ENCODE measurements around the gene INPP5A.
"Not testable (repeated sequence)": the region's sequence is repeated elsewhere in the genome, so short reads cannot be mapped to it uniquely, and the experiment has no call there.

INPP5A gene

GRCh38 chr10:132742837-132743194 is 205.2 kb downstream of the INPP5A start:
- no peaks in the 10 kb centered on the region for H4K20me1 ChIP-seq (ENCODE audit: insufficient read depth, low read length, poor library complexity, severe bottlenecking)
- no peak for TF ChIP-seq EZH2phosphoT487 (IDR thresholded peaks at IDR 0.05; ENCODE audit: borderline replicate concordance)
- TF ChIP-seq, protein P1, sequence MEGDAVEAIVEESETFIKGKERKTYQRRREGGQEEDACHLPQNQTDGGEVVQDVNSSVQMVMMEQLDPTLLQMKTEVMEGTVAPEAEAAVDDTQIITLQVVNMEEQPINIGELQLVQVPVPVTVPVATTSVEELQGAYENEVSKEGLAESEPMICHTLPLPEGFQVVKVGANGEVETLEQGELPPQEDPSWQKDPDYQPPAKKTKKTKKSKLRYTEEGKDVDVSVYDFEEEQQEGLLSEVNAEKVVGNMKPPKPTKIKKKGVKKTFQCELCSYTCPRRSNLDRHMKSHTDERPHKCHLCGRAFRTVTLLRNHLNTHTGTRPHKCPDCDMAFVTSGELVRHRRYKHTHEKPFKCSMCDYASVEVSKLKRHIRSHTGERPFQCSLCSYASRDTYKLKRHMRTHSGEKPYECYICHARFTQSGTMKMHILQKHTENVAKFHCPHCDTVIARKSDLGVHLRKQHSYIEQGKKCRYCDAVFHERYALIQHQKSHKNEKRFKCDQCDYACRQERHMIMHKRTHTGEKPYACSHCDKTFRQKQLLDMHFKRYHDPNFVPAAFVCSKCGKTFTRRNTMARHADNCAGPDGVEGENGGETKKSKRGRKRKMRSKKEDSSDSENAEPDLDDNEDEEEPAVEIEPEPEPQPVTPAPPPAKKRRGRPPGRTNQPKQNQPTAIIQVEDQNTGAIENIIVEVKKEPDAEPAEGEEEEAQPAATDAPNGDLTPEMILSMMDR (conservative IDR thresholded peaks at IDR 0.05; ENCODE audit: low read length): no peak
- H3K9ac ChIP-seq (ENCODE audit: low read depth, low read length, poor library complexity, severe bottlenecking): no peak overlapping the region
- H3K4me1 ChIP-seq (ENCODE audit: insufficient read depth, low read length, poor library complexity, severe bottlenecking): no peaks in the 10 kb centered on the region
- H3K4me3 ChIP-seq (ENCODE audit: low read length, poor library complexity, severe bottlenecking): no peak overlapping the region
- no peaks in the 10 kb centered on the region for H3K79me2 ChIP-seq (ENCODE audit: insufficient read depth, low read length)
- H3K4me2 ChIP-seq (ENCODE audit: low read depth, low read length, poor library complexity, severe bottlenecking): no peak overlapping the region
- H3K36me3 ChIP-seq (ENCODE audit: insufficient read depth, low read length): peaks cover 3% of the 10 kb centered on the region; the same call in 1 of the 2 replicates
- no peaks in the 10 kb centered on the region for H3K9me3 ChIP-seq (ENCODE audit: insufficient read depth, low read depth, low read length)
- H3F3A ChIP-seq (ENCODE audit: low read depth): no peaks in the 10 kb centered on the region
- H3K27me3 ChIP-seq (ENCODE audit: insufficient read depth, low read length, poor library complexity, severe bottlenecking): no peaks in the 10 kb centered on the region
- no peaks in the 10 kb centered on the region for H3K9me2 ChIP-seq (replicated peaks; ENCODE audit: low read depth, low read length)
- H2AFZ ChIP-seq (ENCODE audit: low read length): no peak overlapping the region

DNA sequence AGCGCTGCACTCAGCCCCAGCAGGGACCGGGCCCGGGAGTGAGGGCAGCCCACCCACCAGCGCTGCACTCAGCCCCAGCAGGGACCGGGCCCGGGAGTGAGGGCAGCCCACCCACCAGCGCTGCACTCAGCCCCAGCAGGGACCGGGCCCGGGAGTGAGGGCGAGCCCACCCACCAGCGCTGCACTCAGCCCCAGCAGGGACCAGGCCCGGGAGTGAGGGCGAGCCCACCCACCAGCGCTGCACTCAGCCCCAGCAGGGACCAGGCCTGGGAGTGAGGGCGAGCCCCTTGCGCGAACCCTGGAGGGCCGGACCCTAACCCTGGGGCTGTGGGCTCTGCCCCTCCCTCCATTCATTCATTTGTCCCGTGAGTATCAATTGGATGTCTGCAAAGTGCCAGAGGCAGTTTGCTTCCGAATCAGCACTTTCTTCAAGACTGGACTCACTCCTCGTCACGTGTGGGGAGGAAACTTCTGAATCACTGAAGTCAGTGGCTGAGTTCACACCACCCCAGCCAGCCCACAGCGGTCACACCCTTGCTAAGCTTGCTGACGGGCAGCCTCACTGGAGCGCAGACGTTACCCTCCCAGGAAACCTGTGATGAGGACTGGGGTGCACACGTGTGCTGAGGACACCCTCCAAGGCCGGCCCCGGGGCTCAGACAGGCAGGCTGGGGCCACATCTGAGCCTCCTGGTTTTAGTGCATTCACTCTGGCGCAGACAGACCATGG is 205.8 kb downstream of the INPP5A start:
- H3K27me3 ChIP-seq (ENCODE audit: insufficient read depth, low read length, poor library complexity, severe bottlenecking); H3K4me2 ChIP-seq (ENCODE audit: low read depth, low read length, poor library complexity, severe bottlenecking): not testable (repeated sequence)

GRCh38 chr10:132743925-132744490 is 206.4 kb downstream of the INPP5A start:
- Histone ChIP-seq H3K9me2 (replicated peaks; ENCODE audit: low read depth, low read length) (no peaks in the 10 kb centered on the region), H4K20me1 (ENCODE audit: insufficient read depth, low read length, poor library complexity, severe bottlenecking) (no peaks in the 10 kb centered on the region), H3K27me3 (ENCODE audit: insufficient read depth, low read length, poor library complexity, severe bottlenecking) (no peaks in the 10 kb centered on the region), H3K79me2 (ENCODE audit: insufficient read depth, low read length) (no peaks in the 10 kb centered on the region), H3K4me1 (ENCODE audit: insufficient read depth, low read length, poor library complexity, severe bottlenecking) (no peaks in the 10 kb centered on the region), H3F3A (ENCODE audit: low read depth) (no peaks in the 10 kb centered on the region), H3K4me2 (ENCODE audit: low read depth, low read length, poor library complexity, severe bottlenecking) (no peak overlapping the region), H3K9ac (ENCODE audit: low read depth, low read length, poor library complexity, severe bottlenecking) (no peak overlapping the region), H2AFZ (ENCODE audit: low read length) (no peak overlapping the region), H3K9me3 (ENCODE audit: insufficient read depth, low read depth, low read length) (no peaks in the 10 kb centered on the region), H3K36me3 (ENCODE audit: insufficient read depth, low read length) (peaks cover 3% of the 10 kb centered on the region; the same call in 1 of the 2 replicates), H3K4me3 (ENCODE audit: low read length, poor library complexity, severe bottlenecking) (no peak overlapping the region)
- TF ChIP-seq, protein P1 (conservative IDR thresholded peaks at IDR 0.05; ENCODE audit: low read length): no peak
- TF ChIP-seq EZH2phosphoT487 (IDR thresholded peaks at IDR 0.05; ENCODE audit: borderline replicate concordance): no peak

More for the DNA sequence above, 205.8 kb downstream of the INPP5A start:
- not testable (repeated sequence) for H2AFZ ChIP-seq (ENCODE audit: low read length); H3K4me1 ChIP-seq (ENCODE audit: insufficient read depth, low read length, poor library complexity, severe bottlenecking); H3K79me2 ChIP-seq (ENCODE audit: insufficient read depth, low read length); H3K4me3 ChIP-seq (ENCODE audit: low read length, poor library complexity, severe bottlenecking); H3K9ac ChIP-seq (ENCODE audit: low read depth, low read length, poor library complexity, severe bottlenecking); H3K36me3 ChIP-seq (ENCODE audit: insufficient read depth, low read length); H4K20me1 ChIP-seq (ENCODE audit: insufficient read depth, low read length, poor library complexity, severe bottlenecking); H3F3A ChIP-seq (ENCODE audit: low read depth); H3K9me2 ChIP-seq (replicated peaks; ENCODE audit: low read depth, low read length); H3K9me3 ChIP-seq (ENCODE audit: insufficient read depth, low read depth, low read length)

- Histone ChIP-seq H2AFZ (ENCODE audit: low read length) (no peak overlapping the region), H3K36me3 (ENCODE audit: insufficient read depth, low read length) (peaks cover 5% of the 10 kb centered on the region; the same call in 1 of the 2 replicates), H3K9me3 (ENCODE audit: insufficient read depth, low read depth, low read length) (no peaks in the 10 kb centered on the region), H3K9ac (ENCODE audit: low read depth, low read length, poor library complexity, severe bottlenecking) (no peak overlapping the region), H3K9me2 (replicated peaks; ENCODE audit: low read depth, low read length) (no peaks in the 10 kb centered on the region), H3K79me2 (ENCODE audit: insufficient read depth, low read length) (no peaks in the 10 kb centered on the region), H4K20me1 (ENCODE audit: insufficient read depth, low read length, poor library complexity, severe bottlenecking) (no peaks in the 10 kb centered on the region), H3K27me3 (ENCODE audit: insufficient read depth, low read length, poor library complexity, severe bottlenecking) (no peaks in the 10 kb centered on the region), H3F3A (ENCODE audit: low read depth) (no peaks in the 10 kb centered on the region), H3K4me2 (ENCODE audit: low read depth, low read length, poor library complexity, severe bottlenecking) (no peak overlapping the region), H3K4me3 (ENCODE audit: low read length, poor library complexity, severe bottlenecking) (no peak overlapping the region), H3K4me1 (ENCODE audit: insufficient read depth, low read length, poor library complexity, severe bottlenecking) (no peaks in the 10 kb centered on the region)
- TF ChIP-seq, protein P1 (conservative IDR thresholded peaks at IDR 0.05; ENCODE audit: low read length): no peak
- no peak for TF ChIP-seq EZH2phosphoT487 (IDR thresholded peaks at IDR 0.05; ENCODE audit: borderline replicate concordance)
Observed at GRCh38 chr10:132744839-132745238, 207.3 kb downstream of the INPP5A start.

Data from Loucy (cell line).